Liver (tissue), 9 donors: ENCODE data around the gene SH3PXD2B. TPM values are rescaled to one million over a fixed set of nuclear protein-coding genes. Genes with fewer than 3 reads are reported as not detected.

Source experiments
- DNase-seq: peaks from one replicate; pipeline ENCODE4 v3.0.0-alpha.2; 2017; ENCODE audit warnings: low spot score
- H3K27ac ChIP-seq, 2 donors: one replicate each; pipeline ENCODE4 v1.7.0; 2013; ENCODE audit warnings: inconsistent platforms in 2 of 2, low read length in 2 of 2, control low read depth in 1 of 2, low read depth in 1 of 2, mild to moderate bottlenecking in 1 of 2
- H3K27me3 ChIP-seq, 4 donors: one replicate each; pipeline versions ENCODE4 v1.6.1 to v1.7.0; 2013; ENCODE audit warnings: low read length in 3 of 4, inconsistent platforms in 1 of 4, mild to moderate bottlenecking in 1 of 4, moderate library complexity in 1 of 4; ENCODE audit not compliant: control insufficient read depth in 4 of 4, insufficient read depth in 4 of 4
- H3K36me3 ChIP-seq, 4 donors: one replicate each; pipeline versions ENCODE4 v1.6.1 to v1.7.0; 2013; ENCODE audit warnings: low read length in 3 of 4, mild to moderate bottlenecking in 3 of 4, low read depth in 1 of 4, moderate library complexity in 1 of 4; ENCODE audit not compliant: control insufficient read depth in 4 of 4, insufficient read depth in 3 of 4
- H3K4me1 ChIP-seq, 4 donors: one replicate each; pipeline versions ENCODE4 v1.6.1 to v1.7.0; 2013; ENCODE audit warnings: low read length in 3 of 4, mild to moderate bottlenecking in 3 of 4, moderate library complexity in 1 of 4; ENCODE audit not compliant: control insufficient read depth in 4 of 4, insufficient read depth in 4 of 4
- H3K4me3 ChIP-seq, 3 donors: one replicate each; pipeline versions ENCODE4 v1.6.1 to v1.7.0; 2013; ENCODE audit warnings: low read length in 3 of 3, control low read depth in 1 of 3, low read depth in 1 of 3, mild to moderate bottlenecking in 1 of 3
- H3K9ac ChIP-seq, 2 donors: one replicate each; pipeline ENCODE4 v1.7.0; 2013; ENCODE audit warnings: low read length in 2 of 2, mild to moderate bottlenecking in 2 of 2, moderate library complexity in 2 of 2, control low read depth in 1 of 2, low read depth in 1 of 2
- H3K9me3 ChIP-seq, 4 donors: one replicate each; pipeline versions ENCODE4 v1.6.1 to v1.7.0; 2013; ENCODE audit warnings: low read length in 3 of 4; ENCODE audit not compliant: control insufficient read depth in 4 of 4
- EGR1 ChIP-seq, 2 donors: IDR thresholded peaks; 2 replicates each; pipeline ENCODE4 v1.6.1; 2016 to 2018; ENCODE audit warnings: antibody characterized with exemption in 2 of 2, low read depth in 2 of 2
- FOXA1 ChIP-seq: IDR thresholded peaks from 2 replicates; pipeline ENCODE4 v1.6.1; 2016; ENCODE audit warnings: antibody characterized with exemption
- FOXA2 ChIP-seq: IDR thresholded peaks from 2 replicates; pipeline ENCODE4 v1.6.1; 2016; ENCODE audit warnings: antibody characterized with exemption
- GABPA ChIP-seq, 2 donors: IDR thresholded peaks in 1 of 2; conservative IDR thresholded peaks in 1 of 2; 2 replicates each; pipeline ENCODE4 v1.6.1; 2016; ENCODE audit warnings: antibody characterized with exemption in 2 of 2, mild to moderate bottlenecking in 1 of 2, moderate library complexity in 1 of 2
- HNF4A ChIP-seq, 2 donors: conservative IDR thresholded peaks; 2 replicates each; pipeline ENCODE4 v1.6.1; 2016; ENCODE audit warnings: antibody characterized with exemption in 2 of 2, mild to moderate bottlenecking in 2 of 2
- HNF4G ChIP-seq: IDR thresholded peaks from 2 replicates; pipeline ENCODE4 v1.6.1; 2016; ENCODE audit warnings: antibody characterized with exemption
- JUND ChIP-seq, 2 donors: IDR thresholded peaks; 2 replicates each; pipeline ENCODE4 v1.6.1; 2016; ENCODE audit warnings: antibody characterized with exemption in 2 of 2
- NR2F2 ChIP-seq: IDR thresholded peaks from 2 replicates; pipeline ENCODE4 v1.6.1; 2016; ENCODE audit warnings: antibody characterized with exemption
- RAD21 ChIP-seq, 2 donors: IDR thresholded peaks; 2 replicates each; pipeline ENCODE4 v1.6.1; 2016; ENCODE audit warnings: antibody characterized with exemption in 2 of 2, mild to moderate bottlenecking in 2 of 2
- RXRA ChIP-seq, 2 donors: IDR thresholded peaks; 2 replicates each; pipeline ENCODE4 v1.6.1; 2017 to 2018; ENCODE audit warnings: antibody characterized with exemption in 2 of 2, mild to moderate bottlenecking in 1 of 2
- SP1 ChIP-seq: IDR thresholded peaks from 2 replicates; pipeline ENCODE4 v1.6.1; 2018; ENCODE audit warnings: antibody characterized with exemption, mild to moderate bottlenecking
- TAF1 ChIP-seq: conservative IDR thresholded peaks from 2 replicates; pipeline ENCODE4 v1.6.1; 2016; ENCODE audit warnings: antibody characterized with exemption, mild to moderate bottlenecking
- YY1 ChIP-seq: IDR thresholded peaks from 2 replicates; pipeline ENCODE4 v1.6.1; 2016; ENCODE audit warnings: antibody characterized with exemption, mild to moderate bottlenecking
- WGBS: extraction: QIAGEN DNeasy Blood & Tissue Kit; methylation state at CpG from one replicate; pipeline ENCODE4 v1.1.7; 2013; 5-methylcytosine and 5-hydroxymethylcytosine counted together
- polyA plus RNA-seq, 2 donors: library from polyadenylated mRNA; stranded (reverse) in 1 of 2; unstranded in 1 of 2; fragments of 200-250 nt in 1 of 2; fragments of >200 nt in 1 of 2; fragmentation: Nextera tagmentation in 1 of 2; extraction: Ambion mirVana in 1 of 2; gene quantifications; one replicate each; pipeline versions ENCODE4 v1.2.1 to v1.2.3, GENCODE V29; 2013 to 2015
- total RNA-seq, 2 donors: library from RNA; depleted of rRNA; stranded (reverse); fragments of >200 nt; gene quantifications; one replicate each; pipeline ENCODE4 v1.2.3, GENCODE V29; 2014
- TF ChIP-seq, protein P1 (sequence below): IDR thresholded peaks from 2 replicates; pipeline ENCODE4 v1.6.1; 2016; ENCODE audit warnings: antibody characterized with exemption
- TF ChIP-seq, protein P2 (sequence below): IDR thresholded peaks from 2 replicates; pipeline ENCODE4 v1.6.1; 2016; ENCODE audit warnings: antibody characterized with exemption, mild to moderate bottlenecking
- TF ChIP-seq, protein P3 (sequence below): IDR thresholded peaks from 2 replicates; pipeline ENCODE4 v1.6.1; 2016; ENCODE audit warnings: antibody characterized with exemption
- TF ChIP-seq, protein P4 (sequence below): fragments of 150-350 bp; IDR thresholded peaks from 2 replicates; pipeline ENCODE4 v1.5.1; 2017; ENCODE audit warnings: improper control_type of control experiment, low read depth, low read length; ENCODE audit not compliant: missing input control
- donor health status: healthy.
- donor health status: healthy.
- donor health status: healthy.
- donor health status: healthy.
- donor health status: healthy.

SH3PXD2B gene
- total and polyA plus RNA-seq, 4 donors: 1.1 to 3.3 (median 2.2) TPM

GRCh38 chr5:172405226-172406107 lies 48.9 kb downstream of the SH3PXD2B start:
- TF ChIP-seq YY1: no peak
- no peak for TF ChIP-seq FOXA1
- TF ChIP-seq, protein P1, sequence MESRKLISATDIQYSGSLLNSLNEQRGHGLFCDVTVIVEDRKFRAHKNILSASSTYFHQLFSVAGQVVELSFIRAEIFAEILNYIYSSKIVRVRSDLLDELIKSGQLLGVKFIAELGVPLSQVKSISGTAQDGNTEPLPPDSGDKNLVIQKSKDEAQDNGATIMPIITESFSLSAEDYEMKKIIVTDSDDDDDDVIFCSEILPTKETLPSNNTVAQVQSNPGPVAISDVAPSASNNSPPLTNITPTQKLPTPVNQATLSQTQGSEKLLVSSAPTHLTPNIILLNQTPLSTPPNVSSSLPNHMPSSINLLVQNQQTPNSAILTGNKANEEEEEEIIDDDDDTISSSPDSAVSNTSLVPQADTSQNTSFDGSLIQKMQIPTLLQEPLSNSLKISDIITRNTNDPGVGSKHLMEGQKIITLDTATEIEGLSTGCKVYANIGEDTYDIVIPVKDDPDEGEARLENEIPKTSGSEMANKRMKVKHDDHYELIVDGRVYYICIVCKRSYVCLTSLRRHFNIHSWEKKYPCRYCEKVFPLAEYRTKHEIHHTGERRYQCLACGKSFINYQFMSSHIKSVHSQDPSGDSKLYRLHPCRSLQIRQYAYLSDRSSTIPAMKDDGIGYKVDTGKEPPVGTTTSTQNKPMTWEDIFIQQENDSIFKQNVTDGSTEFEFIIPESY: no peak
- no peak for TF ChIP-seq TAF1
- no peak for TF ChIP-seq GABPA (IDR thresholded peaks at IDR 0.05 in 1 of 2, conservative IDR thresholded peaks at IDR 0.05 in 1 of 2)
- TF ChIP-seq FOXA2: no peak
- no peak for TF ChIP-seq EGR1 (IDR thresholded peaks at IDR 0.05; ENCODE audit: low read depth in 2 of 2)
- TF ChIP-seq, protein P2, sequence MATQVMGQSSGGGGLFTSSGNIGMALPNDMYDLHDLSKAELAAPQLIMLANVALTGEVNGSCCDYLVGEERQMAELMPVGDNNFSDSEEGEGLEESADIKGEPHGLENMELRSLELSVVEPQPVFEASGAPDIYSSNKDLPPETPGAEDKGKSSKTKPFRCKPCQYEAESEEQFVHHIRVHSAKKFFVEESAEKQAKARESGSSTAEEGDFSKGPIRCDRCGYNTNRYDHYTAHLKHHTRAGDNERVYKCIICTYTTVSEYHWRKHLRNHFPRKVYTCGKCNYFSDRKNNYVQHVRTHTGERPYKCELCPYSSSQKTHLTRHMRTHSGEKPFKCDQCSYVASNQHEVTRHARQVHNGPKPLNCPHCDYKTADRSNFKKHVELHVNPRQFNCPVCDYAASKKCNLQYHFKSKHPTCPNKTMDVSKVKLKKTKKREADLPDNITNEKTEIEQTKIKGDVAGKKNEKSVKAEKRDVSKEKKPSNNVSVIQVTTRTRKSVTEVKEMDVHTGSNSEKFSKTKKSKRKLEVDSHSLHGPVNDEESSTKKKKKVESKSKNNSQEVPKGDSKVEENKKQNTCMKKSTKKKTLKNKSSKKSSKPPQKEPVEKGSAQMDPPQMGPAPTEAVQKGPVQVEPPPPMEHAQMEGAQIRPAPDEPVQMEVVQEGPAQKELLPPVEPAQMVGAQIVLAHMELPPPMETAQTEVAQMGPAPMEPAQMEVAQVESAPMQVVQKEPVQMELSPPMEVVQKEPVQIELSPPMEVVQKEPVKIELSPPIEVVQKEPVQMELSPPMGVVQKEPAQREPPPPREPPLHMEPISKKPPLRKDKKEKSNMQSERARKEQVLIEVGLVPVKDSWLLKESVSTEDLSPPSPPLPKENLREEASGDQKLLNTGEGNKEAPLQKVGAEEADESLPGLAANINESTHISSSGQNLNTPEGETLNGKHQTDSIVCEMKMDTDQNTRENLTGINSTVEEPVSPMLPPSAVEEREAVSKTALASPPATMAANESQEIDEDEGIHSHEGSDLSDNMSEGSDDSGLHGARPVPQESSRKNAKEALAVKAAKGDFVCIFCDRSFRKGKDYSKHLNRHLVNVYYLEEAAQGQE: no peak
- TF ChIP-seq JUND (IDR thresholded peaks at IDR 0.05): no peak
- no peak for TF ChIP-seq HNF4G
- TF ChIP-seq HNF4A (conservative IDR thresholded peaks at IDR 0.05): no peak
- TF ChIP-seq, protein P3, sequence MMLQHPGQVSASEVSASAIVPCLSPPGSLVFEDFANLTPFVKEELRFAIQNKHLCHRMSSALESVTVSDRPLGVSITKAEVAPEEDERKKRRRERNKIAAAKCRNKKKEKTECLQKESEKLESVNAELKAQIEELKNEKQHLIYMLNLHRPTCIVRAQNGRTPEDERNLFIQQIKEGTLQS: no peak
- TF ChIP-seq NR2F2: no peak
- TF ChIP-seq SP1: no peak
- no peak for TF ChIP-seq RXRA (IDR thresholded peaks at IDR 0.05)
- TF ChIP-seq RAD21 (IDR thresholded peaks at IDR 0.05): no peak
- TF ChIP-seq, protein P4, sequence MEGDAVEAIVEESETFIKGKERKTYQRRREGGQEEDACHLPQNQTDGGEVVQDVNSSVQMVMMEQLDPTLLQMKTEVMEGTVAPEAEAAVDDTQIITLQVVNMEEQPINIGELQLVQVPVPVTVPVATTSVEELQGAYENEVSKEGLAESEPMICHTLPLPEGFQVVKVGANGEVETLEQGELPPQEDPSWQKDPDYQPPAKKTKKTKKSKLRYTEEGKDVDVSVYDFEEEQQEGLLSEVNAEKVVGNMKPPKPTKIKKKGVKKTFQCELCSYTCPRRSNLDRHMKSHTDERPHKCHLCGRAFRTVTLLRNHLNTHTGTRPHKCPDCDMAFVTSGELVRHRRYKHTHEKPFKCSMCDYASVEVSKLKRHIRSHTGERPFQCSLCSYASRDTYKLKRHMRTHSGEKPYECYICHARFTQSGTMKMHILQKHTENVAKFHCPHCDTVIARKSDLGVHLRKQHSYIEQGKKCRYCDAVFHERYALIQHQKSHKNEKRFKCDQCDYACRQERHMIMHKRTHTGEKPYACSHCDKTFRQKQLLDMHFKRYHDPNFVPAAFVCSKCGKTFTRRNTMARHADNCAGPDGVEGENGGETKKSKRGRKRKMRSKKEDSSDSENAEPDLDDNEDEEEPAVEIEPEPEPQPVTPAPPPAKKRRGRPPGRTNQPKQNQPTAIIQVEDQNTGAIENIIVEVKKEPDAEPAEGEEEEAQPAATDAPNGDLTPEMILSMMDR: no peak
- Histone ChIP-seq H3K9me3 (no peaks in the 10 kb centered on the region), H3K27ac (no peak overlapping the region), H3K27me3 (no peaks in the 10 kb centered on the region), H3K36me3 (no peaks in the 10 kb centered on the region), H3K4me1 (no peaks in the 10 kb centered on the region), H3K4me3 (no peak overlapping the region), H3K9ac (no peak overlapping the region)
- DNase-seq: no peak
- WGBS: 90% methylated on average over 9 of the region's 9 CpGs
